ENCODE data around the gene USP48. TPM values are rescaled to one million over a fixed set of nuclear protein-coding genes. Genes with fewer than 3 reads are reported as not detected.

Gene USP48
- total RNA-seq, 1 donor from 2014 or later: 97.3 TPM

DNA sequence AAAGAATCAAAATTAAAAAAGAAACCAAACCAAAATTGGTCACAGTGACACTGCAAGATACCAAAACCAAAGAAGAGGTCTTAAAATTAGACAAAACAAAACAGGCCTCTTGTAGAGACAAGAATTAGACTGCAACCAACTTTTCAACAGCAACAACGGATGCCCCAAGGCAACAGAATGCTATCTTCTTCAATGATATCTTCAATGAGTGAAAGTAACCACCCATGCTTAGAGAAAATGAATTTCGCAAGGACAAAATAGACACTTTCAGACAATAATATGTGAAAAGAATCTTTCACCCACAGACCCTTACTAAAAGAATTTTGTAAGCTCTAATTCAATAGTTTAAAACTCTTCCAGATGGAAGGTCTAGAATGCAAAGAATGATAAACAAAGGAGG, 41.7 kb downstream of the USP48 start:
- CTCF ChIA-PET: no interaction called here
- Mint-ChIP-seq H3K27me3 (no peaks in the 10 kb centered on the region), H3K9me3 (no peaks in the 10 kb centered on the region), H3K36me3 (ENCODE audit: low read depth) (peaks cover 51% of the 10 kb centered on the region), H3K4me3 (no peak overlapping the region), H3K27ac (no peak overlapping the region), H3K4me1 (no peaks in the 10 kb centered on the region)
- no peak for DNase-seq
- POLR2A ChIA-PET: no interaction called here
- intact Hi-C loops (cut with micrococcal nuclease): no loop called here
- TF ChIP-seq, protein P1, sequence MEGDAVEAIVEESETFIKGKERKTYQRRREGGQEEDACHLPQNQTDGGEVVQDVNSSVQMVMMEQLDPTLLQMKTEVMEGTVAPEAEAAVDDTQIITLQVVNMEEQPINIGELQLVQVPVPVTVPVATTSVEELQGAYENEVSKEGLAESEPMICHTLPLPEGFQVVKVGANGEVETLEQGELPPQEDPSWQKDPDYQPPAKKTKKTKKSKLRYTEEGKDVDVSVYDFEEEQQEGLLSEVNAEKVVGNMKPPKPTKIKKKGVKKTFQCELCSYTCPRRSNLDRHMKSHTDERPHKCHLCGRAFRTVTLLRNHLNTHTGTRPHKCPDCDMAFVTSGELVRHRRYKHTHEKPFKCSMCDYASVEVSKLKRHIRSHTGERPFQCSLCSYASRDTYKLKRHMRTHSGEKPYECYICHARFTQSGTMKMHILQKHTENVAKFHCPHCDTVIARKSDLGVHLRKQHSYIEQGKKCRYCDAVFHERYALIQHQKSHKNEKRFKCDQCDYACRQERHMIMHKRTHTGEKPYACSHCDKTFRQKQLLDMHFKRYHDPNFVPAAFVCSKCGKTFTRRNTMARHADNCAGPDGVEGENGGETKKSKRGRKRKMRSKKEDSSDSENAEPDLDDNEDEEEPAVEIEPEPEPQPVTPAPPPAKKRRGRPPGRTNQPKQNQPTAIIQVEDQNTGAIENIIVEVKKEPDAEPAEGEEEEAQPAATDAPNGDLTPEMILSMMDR (IDR thresholded peaks at IDR 0.05): no peak
- ATAC-seq (ENCODE audit: low read depth): no peak

DNA sequence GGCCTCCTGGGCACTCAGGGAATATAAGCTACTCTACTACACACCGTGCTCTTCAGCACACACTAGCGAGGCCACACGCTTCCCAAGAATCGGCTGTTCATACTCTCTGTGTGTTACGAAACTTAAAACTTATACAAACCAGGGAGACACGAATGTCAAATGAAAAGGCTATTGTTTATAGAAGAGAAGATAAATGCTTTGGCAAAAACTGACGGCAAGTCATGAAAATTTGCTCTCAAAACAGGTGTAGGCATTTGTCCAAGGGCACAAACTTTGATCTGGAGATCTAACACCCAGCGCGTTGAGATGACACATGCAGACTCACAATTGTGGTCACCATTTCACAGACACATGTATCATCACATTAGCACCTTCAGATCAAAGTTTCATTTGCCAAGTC, 46.1 kb downstream of the USP48 start:
- ATAC-seq (ENCODE audit: low read depth) (no peak), DNase-seq (no peak)
- CTCF ChIA-PET: no interaction called here
- TF ChIP-seq, protein P1 (IDR thresholded peaks at IDR 0.05): no peak
- H3K4me1 Mint-ChIP-seq: no peaks in the 10 kb centered on the region
- H3K4me3 Mint-ChIP-seq: no peak overlapping the region
- H3K27me3 Mint-ChIP-seq: no peaks in the 10 kb centered on the region
- POLR2A ChIA-PET: no interaction called here
- peaks cover 53% of the 10 kb centered on the region for H3K36me3 Mint-ChIP-seq (ENCODE audit: low read depth)
- no peak overlapping the region for H3K27ac Mint-ChIP-seq
- no peaks in the 10 kb centered on the region for H3K9me3 Mint-ChIP-seq
- intact Hi-C loops (cut with micrococcal nuclease): no loop called here

DNA sequence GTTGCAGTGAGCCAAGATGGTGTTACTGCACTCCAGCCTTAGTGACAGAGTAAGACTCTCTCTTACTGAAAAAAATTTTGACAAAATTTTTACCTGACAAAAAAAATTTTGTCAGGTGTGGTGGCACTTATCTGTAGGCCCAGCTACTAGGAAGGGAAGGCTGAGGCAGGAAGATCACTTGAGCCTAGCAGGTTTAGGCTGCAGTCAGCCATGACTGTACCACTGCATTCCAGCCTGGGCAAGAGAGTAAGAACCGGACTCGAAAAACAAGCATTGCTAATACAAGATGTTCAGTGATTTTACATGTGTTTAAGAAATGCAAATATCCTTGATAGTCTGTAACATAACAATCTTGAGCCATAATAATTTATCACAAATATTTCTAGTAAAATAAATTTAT, 46.9 kb downstream of the USP48 start:
- no peak overlapping the region for H3K4me3 Mint-ChIP-seq
- H3K27me3 Mint-ChIP-seq: no peaks in the 10 kb centered on the region
- no peaks in the 10 kb centered on the region for H3K4me1 Mint-ChIP-seq
- peaks cover 56% of the 10 kb centered on the region for H3K36me3 Mint-ChIP-seq (ENCODE audit: low read depth)
- ChIA-PET CTCF (no interaction called here), POLR2A (no interaction called here)
- DNase-seq: no peak
- TF ChIP-seq, protein P1 (IDR thresholded peaks at IDR 0.05): no peak
- no peak overlapping the region for H3K27ac Mint-ChIP-seq
- no peaks in the 10 kb centered on the region for H3K9me3 Mint-ChIP-seq
- intact Hi-C loops (cut with micrococcal nuclease): no loop called here
- ATAC-seq (ENCODE audit: low read depth): no peak

DNA sequence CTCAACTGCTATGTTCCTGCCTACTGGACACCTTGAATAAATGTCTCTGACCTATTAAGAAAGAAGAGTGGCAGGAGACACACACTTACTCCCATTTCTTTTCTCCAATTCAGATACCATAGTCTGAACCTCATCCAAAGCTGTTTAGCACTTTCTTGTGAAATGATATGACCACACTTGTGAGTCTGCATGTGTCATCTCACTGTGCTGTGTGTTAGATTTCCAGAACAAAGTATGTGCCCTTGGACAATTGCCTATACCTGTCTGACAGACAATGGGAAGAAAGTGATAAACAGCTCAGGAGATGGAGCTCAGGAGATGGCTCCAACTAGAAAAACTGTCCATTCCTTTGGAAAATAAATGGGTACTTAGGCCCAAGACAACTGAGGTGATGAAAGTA, 48.4 kb downstream of the USP48 start:
- Mint-ChIP-seq H3K9me3 (no peaks in the 10 kb centered on the region), H3K27ac (no peak overlapping the region), H3K4me1 (no peaks in the 10 kb centered on the region), H3K36me3 (ENCODE audit: low read depth) (peaks cover 49% of the 10 kb centered on the region), H3K27me3 (no peaks in the 10 kb centered on the region), H3K4me3 (no peak overlapping the region)
- no peak for ATAC-seq (ENCODE audit: low read depth)
- TF ChIP-seq, protein P1 (IDR thresholded peaks at IDR 0.05): no peak
- CTCF ChIA-PET: no interaction called here
- no peak for DNase-seq
- intact Hi-C loops (cut with micrococcal nuclease): no loop called here
- POLR2A ChIA-PET: interaction anchor here (0.7 kb wide), 1 partner anchor 43 kb away, joined by 5 read pairs; no protein-coding TSS in a partner anchor

DNA sequence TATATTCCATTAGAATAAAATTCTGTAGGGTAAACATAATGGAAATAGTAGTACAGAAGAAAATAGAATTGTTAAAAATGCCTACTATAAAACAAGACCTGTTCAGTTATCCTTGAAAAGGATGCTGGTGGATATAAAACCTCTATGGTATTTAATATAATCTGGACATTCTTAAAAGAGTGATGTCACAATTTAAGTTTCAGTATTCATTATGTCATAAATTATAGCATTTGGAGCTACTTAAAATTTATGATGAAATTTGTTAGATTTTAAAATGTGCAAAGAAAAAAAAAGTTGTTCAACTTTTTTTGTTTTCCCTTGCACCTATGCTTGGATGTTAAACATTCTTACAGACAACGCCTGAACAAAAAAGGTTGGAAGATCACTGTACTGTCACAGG, 50.3 kb downstream of the USP48 start:
- Mint-ChIP-seq H3K36me3 (ENCODE audit: low read depth) (peaks cover 61% of the 10 kb centered on the region), H3K4me1 (no peaks in the 10 kb centered on the region), H3K4me3 (no peak overlapping the region), H3K27me3 (no peaks in the 10 kb centered on the region), H3K9me3 (no peaks in the 10 kb centered on the region), H3K27ac (no peak overlapping the region)
- DNase-seq (no peak), ATAC-seq (ENCODE audit: low read depth) (no peak)
- intact Hi-C loops (cut with micrococcal nuclease): no loop called here
- ChIA-PET CTCF (no interaction called here), POLR2A (no interaction called here)
- TF ChIP-seq, protein P1 (IDR thresholded peaks at IDR 0.05): no peak
